GM21717 (cell line): ENCODE results near the gene RAB20.
"Not testable (repeated sequence)": the region's sequence is repeated elsewhere in the genome, so short reads cannot be mapped to it uniquely, and the experiment has no call there.

Experiments
- ATAC-seq: cut with Tn5 transposase; IDR thresholded peaks from one replicate; pipeline ENCODE4 v1.9.1; 2021; ENCODE audit warnings: mild to moderate bottlenecking, moderate library complexity; ENCODE audit not compliant: unreplicated experiment

Gene RAB20

GRCh38 chr13:110575322-110576069 is 14.0 kb upstream of the RAB20 start:
- peak; percentile 94 for ATAC-seq

GRCh38 chr13:110574161-110574560 is 12.6 kb upstream of the RAB20 start:
- no peak for ATAC-seq

GRCh38 chr13:110572778-110573118 is 11.2 kb upstream of the RAB20 start:
- ATAC-seq, result no peak

GRCh38 chr13:110571896-110572777 is 10.6 kb upstream of the RAB20 start:
- ATAC-seq, result no peak

- ATAC-seq, result no peak
These were observed 9.4 kb upstream of the RAB20 start for GRCh38 chr13:110570886-110571285.

GRCh38 chr13:110569962-110570361 is 8.4 kb upstream of the RAB20 start:
- not testable (repeated sequence) for ATAC-seq

GRCh38 chr13:110568612-110569011 is 7.1 kb upstream of the RAB20 start:
- ATAC-seq, result no peak

GRCh38 chr13:110566171-110566570 is 4.6 kb upstream of the RAB20 start:
- ATAC-seq, result no peak

GRCh38 chr13:110565296-110565695 is 3.8 kb upstream of the RAB20 start:
- no peak for ATAC-seq

GRCh38 chr13:110564472-110564985 is 3.0 kb upstream of the RAB20 start:
- no peak for ATAC-seq

GRCh38 chr13:110563463-110563774 is 1.9 kb upstream of the RAB20 start:
- ATAC-seq, result no peak

GRCh38 chr13:110562696-110563462 is 1.4 kb upstream of the RAB20 start:
- no peak for ATAC-seq

- no peak for ATAC-seq
These were observed 595 bp upstream of the RAB20 start for GRCh38 chr13:110562036-110562597.

- peak; percentile 14 for ATAC-seq
These were observed 750 bp downstream of the RAB20 start for GRCh38 chr13:110560601-110561343.

GRCh38 chr13:110559986-110560385 is 1.5 kb downstream of the RAB20 start:
- ATAC-seq, result no peak

- ATAC-seq, result no peak
These were observed 2.0 kb downstream of the RAB20 start for GRCh38 chr13:110559429-110559943.

GRCh38 chr13:110557610-110558305 is 3.8 kb downstream of the RAB20 start:
- no peak for ATAC-seq

- ATAC-seq, result no peak
These were observed 4.4 kb downstream of the RAB20 start for GRCh38 chr13:110557082-110557481.

GRCh38 chr13:110556224-110556606 is 5.3 kb downstream of the RAB20 start:
- no peak for ATAC-seq
